OCI-LY7 (cell line): Measurements from ENCODE around the gene ZFTA. TPM values are rescaled to one million over a fixed set of nuclear protein-coding genes. Genes with fewer than 3 reads are reported as not detected.
"Not testable (repeated sequence)": the region's sequence is repeated elsewhere in the genome, so short reads cannot be mapped to it uniquely, and the experiment has no call there.

Source experiments
- BruUV-seq: library from RNA; stranded (reverse); fragments of 400-500 nt; replicated peaks from 2 replicates; lab custom pipeline; 2021; lab: Mats Ljungman, UMichigan
- CTCF ChIA-PET: fragments of 300-600 bp; sonication (Branson Sonifier 250); formaldehyde crosslinking; loops from one replicate; lab custom pipeline; 2022; ENCODE audit warnings: antibody characterized with exemption; ENCODE audit not compliant: unreplicated experiment; lab: Charles Lee
- POLR2A ChIA-PET: fragments of 300-600 bp; sonication (Branson Sonifier 250); formaldehyde crosslinking; loops from one replicate; lab custom pipeline; 2022; ENCODE audit warnings: antibody characterized with exemption; lab: Charles Lee
- DNase-seq: peaks from one replicate; pipeline ENCODE4 v3.0.0-alpha.2; 2015; ENCODE audit warnings: low spot score
- H2AFZ ChIP-seq: fragments of 200-600 bp; sonication (generic), shearing (Covaris generic); 2 replicates; pipeline ENCODE4 v1.6.1; 2014; ENCODE audit warnings: mild to moderate bottlenecking, antibody characterized with exemption, low read length, moderate library complexity
- H3K27ac ChIP-seq: fragments of 200-600 bp; sonication (generic); 2 replicates; pipeline ENCODE4 v1.5.1; 2014; ENCODE audit warnings: mixed run types, low read depth, mild to moderate bottlenecking, moderate library complexity, low read length, inconsistent platforms; ENCODE audit not compliant: poor library complexity, severe bottlenecking
- H3K36me3 ChIP-seq: fragments of 200-600 bp; sonication (generic); 2 replicates; pipeline ENCODE4 v1.6.1; 2014; ENCODE audit warnings: mild to moderate bottlenecking, antibody characterized with exemption, low read length, moderate library complexity, mixed read lengths; ENCODE audit not compliant: insufficient read depth
- H3K4me1 ChIP-seq: fragments of 200-600 bp; sonication (generic); 2 replicates; pipeline ENCODE4 v1.5.1; 2014; ENCODE audit warnings: mild to moderate bottlenecking, low read length; ENCODE audit not compliant: insufficient read depth, poor library complexity, severe bottlenecking
- H3K4me2 ChIP-seq: fragments of 200-600 bp; sonication (generic); 2 replicates; pipeline ENCODE4 v1.6.1; 2014; ENCODE audit warnings: mild to moderate bottlenecking, low read length
- H3K4me3 ChIP-seq: fragments of 200-600 bp; sonication (generic); 2 replicates; pipeline ENCODE4 v1.5.1; 2014; ENCODE audit warnings: mild to moderate bottlenecking, low read depth, low read length; ENCODE audit not compliant: poor library complexity, severe bottlenecking
- H3K79me2 ChIP-seq: fragments of 200-600 bp; sonication (generic); 2 replicates; pipeline ENCODE4 v1.6.1; 2016; ENCODE audit warnings: low read depth, mild to moderate bottlenecking, low read length, moderate library complexity, mixed read lengths; ENCODE audit not compliant: insufficient read depth
- H3K9me2 ChIP-seq: fragments of 200-600 bp; sonication (generic); 2 replicates; pipeline ENCODE4 v1.6.1; 2016; ENCODE audit warnings: mild to moderate bottlenecking, low read length, mixed read lengths; ENCODE audit not compliant: insufficient read depth
- H3K9me3 ChIP-seq: fragments of 200-600 bp; sonication (generic); 2 replicates; pipeline ENCODE4 v1.6.1; 2014; ENCODE audit warnings: mild to moderate bottlenecking, mixed run types, low read length, mixed read lengths
- H4K20me1 ChIP-seq: fragments of 200-600 bp; sonication (generic); 2 replicates; pipeline ENCODE4 v1.6.1; 2014; ENCODE audit warnings: mild to moderate bottlenecking, antibody characterized with exemption, low read length, moderate library complexity, mixed read lengths; ENCODE audit not compliant: insufficient read depth
- EZH2phosphoT487 ChIP-seq: fragments of 200-600 bp; sonication (generic); IDR thresholded peaks from 2 replicates; pipeline ENCODE4 v1.6.1; 2018; ENCODE audit warnings: low read depth, borderline replicate concordance, mild to moderate bottlenecking, mixed run types, antibody characterized with exemption, low read length, moderate library complexity, mixed read lengths
- intact Hi-C: fragments of 100-400 bp; cut with micrococcal nuclease; formaldehyde crosslinking; loops from one replicate; pipeline ENCODE4 v1.10.0; 2022; ENCODE audit not compliant: unreplicated experiment
- total RNA-seq, 2 experiments: library from RNA; depleted of rRNA in 1 of 2; stranded (reverse); fragments of >200 nt in 1 of 2; shearing (Covaris generic) in 1 of 2; gene quantifications; 2 replicates each; pipeline ENCODE4 v1.2.3, GENCODE V29; 2014 to 2022
- TF ChIP-seq, protein P1 (sequence below): fragments of 200-600 bp; sonication (generic); conservative IDR thresholded peaks from 2 replicates; pipeline ENCODE4 v1.5.1; 2014; ENCODE audit warnings: mild to moderate bottlenecking, antibody characterized with exemption, low read length, moderate library complexity, mixed read lengths

The ZFTA gene
- total RNA-seq, 2 experiments from 2014 or later, result 6.8 to 12.7 TPM

DNA sequence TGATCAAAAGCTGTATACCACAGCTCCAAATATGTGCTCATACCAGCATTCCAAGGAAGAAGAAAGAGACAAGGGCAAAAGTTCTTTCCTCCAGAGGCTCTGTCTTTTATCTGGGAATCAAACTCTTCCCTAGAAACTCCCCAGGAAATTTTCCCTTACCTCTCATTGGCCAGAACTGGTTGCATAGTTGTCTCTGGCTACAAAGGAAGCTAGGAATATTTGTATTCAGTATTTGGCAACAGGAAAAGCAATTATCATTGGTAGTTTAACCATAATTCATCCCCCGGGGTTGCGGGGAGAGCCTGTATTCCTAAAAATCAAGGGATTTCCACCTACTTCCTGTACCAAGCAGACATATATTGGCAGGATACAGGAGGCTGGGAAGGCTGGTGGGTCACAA lies 10.5 kb upstream of the ZFTA start:
- no peak overlapping the region for H3K27ac ChIP-seq
- POLR2A ChIA-PET, result interaction anchor here (0.6 kb wide), 1 partner anchor 87 kb away, joined by 3 read pairs; no protein-coding TSS in a partner anchor
- H3K4me1 ChIP-seq, result no peaks in the 10 kb centered on the region
- no peaks in the 10 kb centered on the region for H4K20me1 ChIP-seq
- no peaks in the 10 kb centered on the region for H3K9me2 ChIP-seq
- H3K4me3 ChIP-seq, result no peak overlapping the region
- no peak overlapping the region for H3K4me2 ChIP-seq
- intact Hi-C loops, result no loop called here
- CTCF ChIA-PET, result interaction anchor here (0.5 to 1.6 kb wide), 2 partner anchors 58 to 146 kb away, joined by 3 read pairs; no protein-coding TSS in a partner anchor
- H3K9me3 ChIP-seq, result no peaks in the 10 kb centered on the region
- DNase-seq, result no peak
- BruUV-seq, result no TSS peak
- no peak overlapping the region for H2AFZ ChIP-seq
- H3K79me2 ChIP-seq, result no peaks in the 10 kb centered on the region
- no peak for TF ChIP-seq EZH2phosphoT487
- TF ChIP-seq, protein P1, sequence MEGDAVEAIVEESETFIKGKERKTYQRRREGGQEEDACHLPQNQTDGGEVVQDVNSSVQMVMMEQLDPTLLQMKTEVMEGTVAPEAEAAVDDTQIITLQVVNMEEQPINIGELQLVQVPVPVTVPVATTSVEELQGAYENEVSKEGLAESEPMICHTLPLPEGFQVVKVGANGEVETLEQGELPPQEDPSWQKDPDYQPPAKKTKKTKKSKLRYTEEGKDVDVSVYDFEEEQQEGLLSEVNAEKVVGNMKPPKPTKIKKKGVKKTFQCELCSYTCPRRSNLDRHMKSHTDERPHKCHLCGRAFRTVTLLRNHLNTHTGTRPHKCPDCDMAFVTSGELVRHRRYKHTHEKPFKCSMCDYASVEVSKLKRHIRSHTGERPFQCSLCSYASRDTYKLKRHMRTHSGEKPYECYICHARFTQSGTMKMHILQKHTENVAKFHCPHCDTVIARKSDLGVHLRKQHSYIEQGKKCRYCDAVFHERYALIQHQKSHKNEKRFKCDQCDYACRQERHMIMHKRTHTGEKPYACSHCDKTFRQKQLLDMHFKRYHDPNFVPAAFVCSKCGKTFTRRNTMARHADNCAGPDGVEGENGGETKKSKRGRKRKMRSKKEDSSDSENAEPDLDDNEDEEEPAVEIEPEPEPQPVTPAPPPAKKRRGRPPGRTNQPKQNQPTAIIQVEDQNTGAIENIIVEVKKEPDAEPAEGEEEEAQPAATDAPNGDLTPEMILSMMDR, result no peak
- H3K36me3 ChIP-seq, result no peaks in the 10 kb centered on the region

DNA sequence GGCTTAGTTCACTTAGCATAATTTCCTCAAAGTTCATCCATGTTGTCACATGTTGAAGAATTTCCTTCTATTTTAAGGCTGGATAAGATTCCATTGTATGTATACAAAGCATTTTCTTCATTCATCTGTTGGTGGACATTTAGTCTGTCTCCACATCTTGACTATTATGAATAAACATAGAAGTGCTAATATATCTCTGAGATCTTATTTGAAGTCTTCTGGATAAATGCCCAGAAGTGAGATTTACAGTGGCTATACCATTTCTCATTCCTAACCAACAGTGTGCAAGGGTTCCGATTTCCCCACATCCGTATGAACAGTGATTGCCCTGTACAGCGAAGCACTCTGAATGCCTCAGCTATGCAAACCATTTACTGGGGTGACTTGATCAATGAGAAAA lies 6.6 kb upstream of the ZFTA start:
- Histone ChIP-seq H3K79me2 (no peaks in the 10 kb centered on the region), H3K9me2 (no peaks in the 10 kb centered on the region), H3K4me3 (no peak overlapping the region), H3K36me3 (no peaks in the 10 kb centered on the region), H3K27ac (no peak overlapping the region), H3K4me1 (no peaks in the 10 kb centered on the region), H4K20me1 (no peaks in the 10 kb centered on the region), H2AFZ (no peak overlapping the region), H3K9me3 (no peaks in the 10 kb centered on the region), H3K4me2 (no peak overlapping the region)
- intact Hi-C loops, result no loop called here
- TF ChIP-seq, protein P1, result no peak
- TF ChIP-seq EZH2phosphoT487, result no peak
- DNase-seq, result no peak
- no TSS peak for BruUV-seq
- CTCF ChIA-PET, result no interaction called here
- POLR2A ChIA-PET, result no interaction called here

DNA sequence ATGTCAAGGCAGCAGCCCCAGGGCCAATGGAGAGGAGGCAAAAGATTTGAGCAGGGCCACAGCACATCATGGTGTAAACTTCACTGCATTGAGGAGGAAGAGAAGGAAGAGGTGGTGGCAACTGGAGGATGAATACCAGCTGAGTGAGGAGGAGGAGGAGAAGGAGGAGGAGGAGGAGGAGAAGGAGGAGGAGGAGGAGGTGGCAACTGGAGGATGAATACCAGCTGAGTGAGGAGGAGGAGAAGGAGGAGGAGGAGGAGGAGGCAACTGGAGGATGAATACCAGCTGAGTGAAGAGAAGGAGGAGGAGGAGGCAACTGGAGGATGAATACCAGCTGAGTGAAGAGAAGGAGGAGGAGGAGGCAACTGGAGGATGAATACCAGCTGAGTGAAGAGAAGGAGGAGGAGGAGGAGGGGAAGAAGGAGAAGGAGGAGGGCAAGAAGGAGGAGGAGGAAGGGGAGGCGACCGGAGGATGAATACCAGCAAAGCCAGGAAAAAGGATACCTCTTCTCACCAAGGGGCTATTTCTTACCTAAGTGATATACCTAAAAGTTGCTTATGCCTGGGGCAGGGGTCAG lies 3.3 kb upstream of the ZFTA start:
- H2AFZ ChIP-seq, H3K4me2 ChIP-seq, POLR2A ChIA-PET, BruUV-seq, H3K27ac ChIP-seq, intact Hi-C loops, H3K9me3 ChIP-seq, H3K4me3 ChIP-seq, H3K9me2 ChIP-seq, H3K36me3 ChIP-seq, H4K20me1 ChIP-seq, DNase-seq, H3K79me2 ChIP-seq: not testable (repeated sequence)
- CTCF ChIA-PET, result interaction anchor here (0.6 kb wide), 1 partner anchor 13 kb away, joined by 6 read pairs; no protein-coding TSS in a partner anchor
- H3K4me1 ChIP-seq, result peaks cover 14% of the 10 kb centered on the region
